NCI-H460 (cell line): ENCODE results near the gene MAGOHB. TPM values are rescaled to one million over a fixed set of nuclear protein-coding genes. Genes with fewer than 3 reads are reported as not detected.

Experiments used
- DNase-seq: peaks from one replicate; pipeline ENCODE4 v3.0.0-alpha.2; 2016; ENCODE audit warnings: low read depth; ENCODE audit errors: extremely low read depth
- total RNA-seq: library from RNA; depleted of rRNA; stranded (reverse); fragments of >200 nt; shearing (Covaris generic); gene quantifications from 2 replicates; pipeline ENCODE4 v1.2.3, GENCODE V29; 2014; rRNA removed

MAGOHB gene
- total RNA-seq, 1 experiment from 2014 or later: 41.6 TPM

- DNase-seq: no peak
Measured at GRCh38 chr12:10557766-10558165, 55.6 kb downstream of the MAGOHB start.

- DNase-seq: no peak
Measured at GRCh38 chr12:10557329-10557728, 56.1 kb downstream of the MAGOHB start.

- DNase-seq: no peak
Measured at GRCh38 chr12:10554756-10555481, 58.5 kb downstream of the MAGOHB start.

- DNase-seq: no peak
Measured at GRCh38 chr12:10554228-10554755, 59.1 kb downstream of the MAGOHB start.

Other genes starting within 250 kb of the MAGOHB start
- gene KLRK1, start 223.6 kb downstream of the MAGOHB start, total RNA-seq: not detected in 2 replicates
- not detected in 2 replicates for gene KLRC4, start 203.9 kb downstream of the MAGOHB start, total RNA-seq
- 0.46 TPM in 1 of 2 replicates, not detected in the other for gene KLRC3, start 193.0 kb downstream of the MAGOHB start, total RNA-seq
- gene KLRC2, start 177.6 kb downstream of the MAGOHB start, total RNA-seq: 0.22 TPM in 1 of 2 replicates, not detected in the other
- gene KLRC1, start 160.2 kb downstream of the MAGOHB start, total RNA-seq: 0.25 TPM in 1 of 2 replicates, not detected in the other
- 2.5 TPM in 2 replicates for gene EIF2S3B, start 107.7 kb downstream of the MAGOHB start, total RNA-seq
- gene STYK1, start 60.4 kb upstream of the MAGOHB start, total RNA-seq: 0.38 and 0.89 TPM in 2 replicates
- 193 and 216 TPM in 2 replicates for gene YBX3, start 109.7 kb upstream of the MAGOHB start, total RNA-seq
- not detected in 2 replicates for gene TAS2R7, start 189.0 kb upstream of the MAGOHB start, total RNA-seq
- gene TAS2R8, start 193.7 kb upstream of the MAGOHB start, total RNA-seq: not detected in 2 replicates
- gene TAS2R9, start 196.6 kb upstream of the MAGOHB start, total RNA-seq: not detected in 2 replicates
- 0.25 TPM in 1 of 2 replicates, not detected in the other for gene TAS2R10, start 212.7 kb upstream of the MAGOHB start, total RNA-seq
- 2.2 and 4.5 TPM in 2 replicates for gene PRR4, start 235.9 kb upstream of the MAGOHB start, total RNA-seq